Ovary (tissue), 9 donors: ENCODE data around the gene TRPM4. TPM values are rescaled to one million over a fixed set of nuclear protein-coding genes. Genes with fewer than 3 reads are reported as not detected.

ENCODE experiments used
- DNase-seq, 5 donors: peaks; one replicate each; pipeline ENCODE4 v3.0.0-alpha.2; 2019 to 2020
- H3K27ac ChIP-seq, 2 donors: fragments of 200-600 bp; one replicate each; pipeline versions ENCODE4 v1.5.1 to v1.8.0; 2019 to 2022
- H3K27me3 ChIP-seq: fragments of 200-600 bp; one replicate; pipeline ENCODE4 v1.8.0; 2022
- H3K36me3 ChIP-seq: fragments of 200-600 bp; sonication (generic); one replicate; pipeline ENCODE4 v1.5.1; 2019
- H3K4me1 ChIP-seq: one replicate; pipeline ENCODE4 v1.8.1; 2013; ENCODE audit warnings: mild to moderate bottlenecking, moderate library complexity; ENCODE audit not compliant: insufficient read depth
- H3K4me3 ChIP-seq: fragments of 200-600 bp; sonication (generic); one replicate; pipeline ENCODE4 v1.5.1; 2017
- H3K9me3 ChIP-seq, 2 donors: fragments of 200-600 bp in 1 of 2; sonication (generic) in 1 of 2; one replicate each; pipeline versions ENCODE4 v1.5.1 to v1.8.1; 2013 to 2019; ENCODE audit warnings: mild to moderate bottlenecking in 1 of 2, moderate library complexity in 1 of 2
- CTCF ChIP-seq, 3 donors: fragments of 450-650 bp in 2 of 3; fragments of 200-600 bp in 1 of 3; IDR thresholded peaks; one replicate each; pipeline versions ENCODE4 v1.5.1 to v1.8.0; 2016 to 2022; ENCODE audit warnings: antibody characterized with exemption in 3 of 3, mild to moderate bottlenecking in 1 of 3
- EP300 ChIP-seq: sonication (generic); formaldehyde crosslinking; IDR thresholded peaks from one replicate; pipeline ENCODE4 v1.6.1; 2017; ENCODE audit warnings: antibody characterized with exemption
- POLR2A ChIP-seq: fragments of 450-650 bp; IDR thresholded peaks from one replicate; pipeline ENCODE4 v1.6.1; 2017; ENCODE audit warnings: antibody characterized with exemption, mild to moderate bottlenecking, moderate library complexity
- WGBS, 3 donors: extraction: QIAGEN DNeasy Blood & Tissue Kit in 1 of 3; methylation state at CpG; one replicate each; pipeline versions ENCODE4 v1.1.5 to v1.1.7; 2013 to 2017; 5-methylcytosine and 5-hydroxymethylcytosine counted together
- intact Hi-C, 4 donors: fragments of 100-400 bp; cut with DNase I; formaldehyde crosslinking; loops; one replicate each; pipeline versions ENCODE4 v1.11.0 to v1.15.1; 2022 to 2023
- polyA plus RNA-seq, 2 donors: library from polyadenylated mRNA; stranded (reverse); fragments of 200-250 nt in 1 of 2; fragments of 350-450 nt in 1 of 2; fragmentation: Illumina TruSeq in 1 of 2; extraction: RNeasy Lipid Tissue Mini Kit (QIAGEN cat#74804) in 1 of 2; gene quantifications; one replicate each; pipeline ENCODE4 v1.2.3, GENCODE V29; 2013 to 2014
- total RNA-seq, 7 donors: library from RNA; depleted of rRNA in 2 of 7; stranded (reverse); fragments of >200 nt in 2 of 7; fragmentation: NEBNext Ultra II Directional in 3 of 7; extraction: Animal tissue kit (Norgen Biotek cat#: 25700) in 3 of 7; gene quantifications; one replicate each; pipeline versions ENCODE4 v1.1.0 to v1.2.4, GENCODE V29; 2016 to 2023
- donor health status: DM: no; HTN: no; CAD: no; lungs with moderate emphysema.
- donor health status: DM: no; HTN: no; CAD: no.
- donor health status: Bipolar disorder and iron deficiency.
- donor health status: DM: yes; HTN: yes; CAD: no.
- donor health status: DM: no; HTN: no; CAD: no.
- donor health status: DM: yes; HTN: yes; CAD: no.

TRPM4 gene
- total and polyA plus RNA-seq, 9 donors: 1.1 to 12.2 (median 5.1) TPM

GRCh38 chr19:49161987-49162386 lies 4.4 kb downstream of the TRPM4 start:
- H3K4me1 ChIP-seq: peaks cover 3% of the 10 kb centered on the region
- no peak overlapping the region for H3K27ac ChIP-seq
- H3K27me3 ChIP-seq: no peaks in the 10 kb centered on the region
- DNase-seq: no peak
- H3K36me3 ChIP-seq: no peaks in the 10 kb centered on the region
- intact Hi-C loops: no loop called here
- no peaks in the 10 kb centered on the region for H3K9me3 ChIP-seq
- 57 to 68% (median 66%) methylated on average over 4 of the region's 4 CpGs for WGBS, 3 donors
- H3K4me3 ChIP-seq: no peak overlapping the region
- TF ChIP-seq POLR2A: no peak
- no peak for TF ChIP-seq CTCF (IDR thresholded peaks at IDR 0.05)
- TF ChIP-seq EP300: no peak

GRCh38 chr19:49165111-49165750 lies 7.6 kb downstream of the TRPM4 start:
- intact Hi-C loops: no loop called here
- H3K4me3 ChIP-seq: no peak overlapping the region
- no peaks in the 10 kb centered on the region for H3K4me1 ChIP-seq
- TF ChIP-seq EP300 (no peak), POLR2A (no peak), CTCF (IDR thresholded peaks at IDR 0.05) (no peak)
- no peak overlapping the region for H3K27ac ChIP-seq
- no peaks in the 10 kb centered on the region for H3K36me3 ChIP-seq
- DNase-seq: no peak
- no peaks in the 10 kb centered on the region for H3K9me3 ChIP-seq
- H3K27me3 ChIP-seq: no peaks in the 10 kb centered on the region
- 46 to 59% (median 57%) methylated on average over 24 of the region's 24 CpGs for WGBS, 3 donors

- H3K9me3 ChIP-seq: no peaks in the 10 kb centered on the region
- H3K27me3 ChIP-seq: no peaks in the 10 kb centered on the region
- no peak for DNase-seq
- no peak overlapping the region for H3K4me3 ChIP-seq
- no peaks in the 10 kb centered on the region for H3K36me3 ChIP-seq
- intact Hi-C loops: no loop called here
- no peaks in the 10 kb centered on the region for H3K4me1 ChIP-seq
- TF ChIP-seq CTCF (IDR thresholded peaks at IDR 0.05) (no peak), POLR2A (no peak), EP300 (no peak)
- WGBS, 3 donors: 23 to 41% (median 35%) methylated on average over 24 to 30 of the region's 30 CpGs
- H3K27ac ChIP-seq: no peak overlapping the region
Observed at GRCh38 chr19:49165865-49166301, 8.3 kb downstream of the TRPM4 start.

GRCh38 chr19:49167857-49168409 lies 10.3 kb downstream of the TRPM4 start:
- WGBS, 3 donors: 67 to 79% (median 78%) methylated on average over 25 of the region's 25 CpGs
- Histone ChIP-seq H3K9me3 (no peaks in the 10 kb centered on the region), H3K4me3 (no peak overlapping the region), H3K27ac (no peak overlapping the region), H3K36me3 (no peaks in the 10 kb centered on the region), H3K4me1 (no peaks in the 10 kb centered on the region), H3K27me3 (no peaks in the 10 kb centered on the region)
- TF ChIP-seq EP300 (no peak), CTCF (IDR thresholded peaks at IDR 0.05) (no peak), POLR2A (no peak)
- DNase-seq: no peak
- intact Hi-C loops: no loop called here
